ENCODE results near the gene KRTAP25-1.

The KRTAP25-1 gene

DNA sequence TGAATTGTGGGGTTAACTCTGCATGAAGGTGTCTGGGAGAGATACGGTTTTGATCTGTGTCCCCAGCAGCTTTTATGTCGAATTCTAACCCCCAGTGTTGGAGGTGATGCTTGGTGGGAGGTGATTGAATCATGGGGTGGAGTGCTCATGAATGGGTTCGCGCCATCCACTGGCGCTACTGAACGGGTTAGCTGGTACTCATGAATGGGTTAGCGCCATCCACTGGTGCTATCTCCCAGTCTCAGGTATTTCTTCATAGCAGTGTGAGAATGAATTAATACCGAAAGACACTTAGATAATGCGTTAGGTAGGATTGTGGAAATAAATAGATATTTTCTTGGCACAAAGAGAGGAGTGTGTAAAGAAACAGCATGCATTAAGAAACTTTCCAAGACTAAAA is 40.5 kb downstream of the KRTAP25-1 start:
- no peak for DNase-seq

GRCh38 chr21:30245061-30245460 is 44.3 kb downstream of the KRTAP25-1 start:
- no peak for DNase-seq

DNA sequence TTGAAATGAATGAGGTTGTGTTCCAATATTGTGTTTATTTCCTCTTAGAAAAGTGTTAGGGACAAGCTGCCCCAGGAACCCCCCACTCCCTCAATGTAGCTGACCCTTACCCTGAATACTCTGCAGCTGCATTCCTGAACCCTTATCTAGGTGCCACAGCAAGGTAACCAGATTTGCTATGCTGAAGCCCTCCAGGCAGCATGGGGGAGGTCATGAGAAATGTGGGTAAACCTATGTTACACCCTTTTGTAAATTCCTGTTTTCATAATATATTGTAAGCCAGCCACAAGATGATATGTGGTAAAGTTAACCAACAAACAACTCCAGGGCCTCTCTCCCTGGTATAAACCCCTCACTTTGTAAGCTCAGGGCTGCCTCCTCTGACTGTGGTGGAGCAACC is 45.6 kb downstream of the KRTAP25-1 start:
- no peak for DNase-seq

- no peak for DNase-seq
These were observed 48.7 kb downstream of the KRTAP25-1 start for GRCh38 chr21:30240661-30241060.
